ENCODE data around the gene CCDC34. TPM values are rescaled to one million over a fixed set of nuclear protein-coding genes. Genes with fewer than 3 reads are reported as not detected.
A peak's percentile ranks its signal among the peaks of the same experiment; 100 is the strongest.

The CCDC34 gene
- total RNA-seq, 4 donors from 2014 or later: 0.24 to 1.3 (median 0.64) TPM

GRCh38 chr11:27363576-27364117, 632 bp upstream of the CCDC34 start:
- Histone ChIP-seq H3K9me3 (no peaks in the 10 kb centered on the region), H3K36me3 (no peaks in the 10 kb centered on the region), H3K27ac (peak overlapping the region in 3 of 4 donors; percentile 26 to 45 (median 40)), H3K4me3 (peak overlapping the region; percentile 60 to 73 (median 66)), H3K4me1 (peaks cover 8 to 13% of the 10 kb centered on the region in 2 donors), H3K27me3 (no peaks in the 10 kb centered on the region)
- in situ Hi-C loops (cut with MboI; ENCODE audit: low sequenced_read_pairs in 4 of 4) (loop anchor here in 2 of 4 donors (10.0 to 25.0 kb wide), 2 partner anchors 124 to 131 kb away; no protein-coding TSS in a partner anchor), intact Hi-C loops (cut with DNase I; ENCODE audit: low total_unique reads) (loop anchor here (5.0 kb wide), 1 partner anchor 109 kb away; the partner anchor contains the start of gene LGR4)
- TF ChIP-seq CTCF (IDR thresholded peaks at IDR 0.05 in 4 of 5, conservative IDR thresholded peaks at IDR 0.05 in 1 of 5): no peak
- no peak for TF ChIP-seq POLR2A (IDR thresholded peaks at IDR 0.05)
- DNase-seq (no peak), ATAC-seq (no peak)

- TF ChIP-seq CTCF (IDR thresholded peaks at IDR 0.05 in 4 of 5, conservative IDR thresholded peaks at IDR 0.05 in 1 of 5) (no peak), POLR2A (IDR thresholded peaks at IDR 0.05) (no peak)
- peak overlapping the region in 1 of 4 donors; percentile 73 for H3K4me3 ChIP-seq
- ATAC-seq (no peak), DNase-seq (no peak)
- H3K4me1 ChIP-seq: peaks cover 8 to 13% of the 10 kb centered on the region in 2 donors
- no peak overlapping the region for H3K27ac ChIP-seq
- no peaks in the 10 kb centered on the region for H3K9me3 ChIP-seq
- no peaks in the 10 kb centered on the region for H3K36me3 ChIP-seq
- intact Hi-C loops (cut with DNase I; ENCODE audit: low total_unique reads) (loop anchor here (5.0 kb wide), 1 partner anchor 110 kb away; the partner anchor contains the start of gene LGR4), in situ Hi-C loops (cut with MboI; ENCODE audit: low sequenced_read_pairs in 4 of 4) (loop anchor here in 2 of 4 donors (10.0 to 25.0 kb wide), 2 partner anchors 125 to 133 kb away; no protein-coding TSS in a partner anchor)
- no peaks in the 10 kb centered on the region for H3K27me3 ChIP-seq
Measured at GRCh38 chr11:27361649-27362431, 1.2 kb downstream of the CCDC34 start.

- intact Hi-C loops (cut with DNase I; ENCODE audit: low total_unique reads) (no loop called here), in situ Hi-C loops (cut with MboI; ENCODE audit: low sequenced_read_pairs in 4 of 4) (loop anchor here in 1 of 4 donors (25.0 kb wide), 1 partner anchor 129 kb away; no protein-coding TSS in a partner anchor)
- no peak for TF ChIP-seq POLR2A (IDR thresholded peaks at IDR 0.05)
- TF ChIP-seq CTCF (IDR thresholded peaks at IDR 0.05 in 4 of 5, conservative IDR thresholded peaks at IDR 0.05 in 1 of 5): no peak
- Histone ChIP-seq H3K9me3 (no peaks in the 10 kb centered on the region), H3K27ac (no peak overlapping the region), H3K27me3 (no peaks in the 10 kb centered on the region), H3K4me1 (peaks cover 5 to 7% of the 10 kb centered on the region in 2 donors), H3K36me3 (no peaks in the 10 kb centered on the region), H3K4me3 (no peak overlapping the region)
- no peak for DNase-seq
- ATAC-seq: no peak
Measured at GRCh38 chr11:27358296-27358695, 4.7 kb downstream of the CCDC34 start.

- peak; percentile 45 to 59 for DNase-seq
- no peak for TF ChIP-seq POLR2A (IDR thresholded peaks at IDR 0.05)
- TF ChIP-seq CTCF (IDR thresholded peaks at IDR 0.05 in 4 of 5, conservative IDR thresholded peaks at IDR 0.05 in 1 of 5): no peak
- peak; percentile 94 for ATAC-seq
- Histone ChIP-seq H3K4me1 (peaks cover under 1 to 2% of the 10 kb centered on the region in 2 donors), H3K9me3 (no peaks in the 10 kb centered on the region), H3K4me3 (no peak overlapping the region), H3K27me3 (no peaks in the 10 kb centered on the region), H3K36me3 (no peaks in the 10 kb centered on the region), H3K27ac (peak overlapping the region in 1 of 4 donors; percentile 41)
- intact Hi-C loops (cut with DNase I; ENCODE audit: low total_unique reads): no loop called here
- in situ Hi-C loops (cut with MboI; ENCODE audit: low sequenced_read_pairs in 4 of 4): loop anchor here in 1 of 4 donors (25.0 kb wide), 1 partner anchor 130 kb away; no protein-coding TSS in a partner anchor
Measured at GRCh38 chr11:27357250-27357649, 5.8 kb downstream of the CCDC34 start.
